Esophagus (tissue), 2 donors: ENCODE results near the gene CHL1. TPM values are rescaled to one million over a fixed set of nuclear protein-coding genes. Genes with fewer than 3 reads are reported as not detected.

Source experiments
- H3K27ac ChIP-seq, 2 donors: one replicate each; pipeline ENCODE4 v1.5.1; 2013; ENCODE audit warnings: low read depth in 2 of 2, mild to moderate bottlenecking in 2 of 2, inconsistent platforms in 1 of 2, low read length in 1 of 2, moderate library complexity in 1 of 2
- H3K27me3 ChIP-seq, 2 donors: one replicate each; pipeline ENCODE4 v1.6.1; 2013; ENCODE audit warnings: low read length in 2 of 2, control low read depth in 1 of 2, mild to moderate bottlenecking in 1 of 2; ENCODE audit not compliant: insufficient read depth in 2 of 2, control insufficient read depth in 1 of 2
- H3K36me3 ChIP-seq, 2 donors: one replicate each; pipeline ENCODE4 v1.6.1; 2013; ENCODE audit warnings: low read length in 1 of 2; ENCODE audit not compliant: control insufficient read depth in 2 of 2, insufficient read depth in 2 of 2
- H3K4me1 ChIP-seq, 2 donors: one replicate each; pipeline ENCODE4 v1.6.1; 2013; ENCODE audit warnings: low read length in 1 of 2; ENCODE audit not compliant: control insufficient read depth in 2 of 2, insufficient read depth in 2 of 2
- H3K4me3 ChIP-seq, 2 donors: one replicate each; pipeline ENCODE4 v1.5.1; 2013; ENCODE audit warnings: low read length in 2 of 2, mild to moderate bottlenecking in 2 of 2, low read depth in 1 of 2, moderate library complexity in 1 of 2
- H3K9me3 ChIP-seq, 2 donors: one replicate each; pipeline ENCODE4 v1.6.1; 2013; ENCODE audit warnings: mild to moderate bottlenecking in 2 of 2, low read depth in 1 of 2, low read length in 1 of 2, moderate library complexity in 1 of 2; ENCODE audit not compliant: control insufficient read depth in 2 of 2, insufficient read depth in 1 of 2
- WGBS, 2 donors: extraction: QIAGEN DNeasy Blood & Tissue Kit; methylation state at CpG; one replicate each; pipeline ENCODE4 v1.1.7; 2013; 5-methylcytosine and 5-hydroxymethylcytosine counted together
- polyA plus RNA-seq, 2 donors: library from polyadenylated mRNA; stranded (reverse); fragments of 200-250 nt; gene quantifications; one replicate each; pipeline ENCODE4 v1.2.3, GENCODE V29; 2013
- donor health status: healthy with polysubstance abuse.
- donor health status: Bipolar disorder and iron deficiency.

Gene CHL1
- polyA plus RNA-seq, 2 donors, result 2.3 to 3.4 TPM

- H3K9me3 ChIP-seq, result no peaks in the 10 kb centered on the region
- H3K27me3 ChIP-seq, result no peaks in the 10 kb centered on the region
- peaks cover 0 to 9% of the 10 kb centered on the region in 2 donors for H3K4me1 ChIP-seq
- no peak overlapping the region for H3K27ac ChIP-seq
- no peak overlapping the region for H3K4me3 ChIP-seq
- WGBS, 2 donors, result 67% methylated on average over 3 of the region's 3 CpGs
- H3K36me3 ChIP-seq, result no peaks in the 10 kb centered on the region
These were observed 2.1 kb upstream of the CHL1 start for GRCh38 chr3:194421-194820.

- Histone ChIP-seq H3K27ac (no peak overlapping the region), H3K4me3 (no peak overlapping the region), H3K36me3 (no peaks in the 10 kb centered on the region), H3K4me1 (peaks cover 0 to 9% of the 10 kb centered on the region in 2 donors), H3K27me3 (no peaks in the 10 kb centered on the region), H3K9me3 (no peaks in the 10 kb centered on the region)
- 33 to 38% methylated on average over 6 of the region's 6 CpGs for WGBS, 2 donors
These were observed 897 bp upstream of the CHL1 start for GRCh38 chr3:195666-196065.

GRCh38 chr3:197149-197827 is 725 bp downstream of the CHL1 start:
- no peaks in the 10 kb centered on the region for H3K9me3 ChIP-seq
- H3K4me3 ChIP-seq, result peak overlapping the region; percentile 58 to 64
- H3K36me3 ChIP-seq, result no peaks in the 10 kb centered on the region
- 2 to 4% methylated on average over 42 to 56 of the region's 56 CpGs for WGBS, 2 donors
- peaks cover 0 to 9% of the 10 kb centered on the region in 2 donors for H3K4me1 ChIP-seq
- H3K27me3 ChIP-seq, result no peaks in the 10 kb centered on the region
- H3K27ac ChIP-seq, result no peak overlapping the region

DNA sequence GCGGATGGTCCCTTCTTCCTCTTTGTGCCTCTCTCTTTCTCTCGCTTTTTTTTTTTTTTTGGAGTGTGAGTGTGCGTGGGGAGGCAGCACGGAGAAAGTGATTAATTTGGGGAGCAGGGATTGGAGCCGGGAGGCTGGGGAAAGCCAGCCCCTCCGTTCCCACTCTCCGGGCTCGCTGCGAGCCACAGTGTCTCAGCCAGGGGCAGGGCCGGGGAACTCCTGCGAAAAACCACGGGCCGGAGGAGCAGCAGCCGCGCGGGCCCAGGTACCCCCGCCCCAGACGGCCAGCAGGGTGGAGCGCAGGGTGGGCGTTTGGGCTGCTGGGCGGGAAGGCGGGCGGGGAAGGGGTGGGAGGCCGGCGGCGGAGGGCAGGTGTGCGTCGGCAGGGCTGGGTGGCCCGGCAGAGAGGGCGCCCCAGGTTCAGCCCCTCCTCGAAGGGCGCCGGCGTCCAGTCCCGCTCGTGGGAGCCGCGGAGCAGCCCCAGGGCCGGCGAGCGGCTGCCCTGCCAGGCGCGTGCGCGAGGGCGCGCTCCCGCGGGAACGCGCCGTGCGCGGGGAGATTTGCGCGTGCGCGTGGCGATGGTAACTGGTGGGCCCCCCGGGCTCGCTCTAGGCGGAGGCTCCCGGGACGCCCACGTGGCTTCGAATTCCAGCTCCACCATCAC is 1.4 kb downstream of the CHL1 start:
- Histone ChIP-seq H3K4me1 (peaks cover 0 to 9% of the 10 kb centered on the region in 2 donors), H3K4me3 (peak overlapping the region; percentile 58 to 64), H3K27me3 (no peaks in the 10 kb centered on the region), H3K27ac (no peak overlapping the region), H3K36me3 (no peaks in the 10 kb centered on the region), H3K9me3 (no peaks in the 10 kb centered on the region)
- WGBS, 2 donors, result 4% methylated on average over 54 to 66 of the region's 66 CpGs

GRCh38 chr3:199835-200234 is 3.3 kb downstream of the CHL1 start:
- 89 to 97% methylated on average over 2 of the region's 2 CpGs for WGBS, 2 donors
- peaks cover 0 to 9% of the 10 kb centered on the region in 2 donors for H3K4me1 ChIP-seq
- no peaks in the 10 kb centered on the region for H3K36me3 ChIP-seq
- H3K4me3 ChIP-seq, result no peak overlapping the region
- H3K27ac ChIP-seq, result no peak overlapping the region
- no peaks in the 10 kb centered on the region for H3K27me3 ChIP-seq
- no peaks in the 10 kb centered on the region for H3K9me3 ChIP-seq

GRCh38 chr3:200758-201325 is 4.3 kb downstream of the CHL1 start:
- Histone ChIP-seq H3K27ac (no peak overlapping the region), H3K4me1 (peaks cover 0 to 9% of the 10 kb centered on the region in 2 donors), H3K4me3 (no peak overlapping the region), H3K9me3 (no peaks in the 10 kb centered on the region), H3K27me3 (no peaks in the 10 kb centered on the region), H3K36me3 (no peaks in the 10 kb centered on the region)
- 59 to 71% methylated on average over 4 of the region's 4 CpGs for WGBS, 2 donors

- no peak overlapping the region for H3K4me3 ChIP-seq
- H3K36me3 ChIP-seq, result no peaks in the 10 kb centered on the region
- H3K27me3 ChIP-seq, result no peaks in the 10 kb centered on the region
- 75 to 79% methylated on average over 2 of the region's 2 CpGs for WGBS, 2 donors
- H3K9me3 ChIP-seq, result no peaks in the 10 kb centered on the region
- no peaks in the 10 kb centered on the region for H3K4me1 ChIP-seq
- no peak overlapping the region for H3K27ac ChIP-seq
These were observed 7.5 kb downstream of the CHL1 start for GRCh38 chr3:204102-204501.

DNA sequence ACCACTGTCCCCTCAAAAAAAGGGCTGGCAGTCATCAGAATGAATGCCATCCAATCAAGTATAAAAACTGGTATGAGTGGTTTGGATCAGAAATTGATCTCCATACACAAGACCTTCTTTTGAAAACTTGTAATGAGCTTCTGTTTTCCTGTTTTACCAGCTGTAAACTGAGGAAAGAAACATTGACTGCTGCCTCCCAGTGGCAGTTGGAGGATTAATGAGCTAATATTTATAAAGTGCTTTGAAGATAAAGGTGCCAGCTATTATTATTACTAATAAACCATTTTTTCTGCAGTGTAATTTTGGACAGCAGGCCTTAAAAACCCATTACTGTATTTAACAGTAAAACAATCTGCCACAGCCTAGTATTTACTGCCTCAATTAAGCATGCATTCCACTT is 11.4 kb downstream of the CHL1 start:
- no peaks in the 10 kb centered on the region for H3K36me3 ChIP-seq
- H3K27me3 ChIP-seq, result no peaks in the 10 kb centered on the region
- H3K27ac ChIP-seq, result no peak overlapping the region

DNA sequence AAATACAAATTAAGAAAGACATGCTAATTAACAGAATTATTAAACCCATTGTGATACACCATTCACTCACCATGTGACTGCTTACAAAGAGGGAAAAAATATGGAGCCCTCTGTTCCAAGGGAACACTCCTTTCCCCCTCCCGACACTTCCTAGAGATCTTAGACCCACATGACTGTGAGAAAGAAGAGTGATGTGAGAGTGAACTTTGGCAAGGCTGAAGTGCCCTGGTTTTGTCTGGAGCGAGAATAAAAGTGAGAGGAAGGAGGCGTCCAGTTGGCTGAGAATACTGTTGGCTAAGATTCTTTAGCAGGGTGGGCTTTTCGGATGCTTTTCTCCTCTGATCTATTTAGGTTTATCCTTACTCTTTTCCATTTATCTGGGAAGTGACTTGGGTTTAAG is 14.1 kb downstream of the CHL1 start:
- no peaks in the 10 kb centered on the region for H3K9me3 ChIP-seq
- H3K36me3 ChIP-seq, result no peaks in the 10 kb centered on the region
- 78 to 81% methylated on average over 4 of the region's 4 CpGs for WGBS, 2 donors
- H3K4me3 ChIP-seq, result no peak overlapping the region
- no peaks in the 10 kb centered on the region for H3K27me3 ChIP-seq
- H3K4me1 ChIP-seq, result no peaks in the 10 kb centered on the region
- H3K27ac ChIP-seq, result no peak overlapping the region

More for the DNA sequence above, 11.4 kb downstream of the CHL1 start:
- no peaks in the 10 kb centered on the region for H3K4me1 ChIP-seq
- H3K9me3 ChIP-seq, result no peaks in the 10 kb centered on the region
- H3K4me3 ChIP-seq, result no peak overlapping the region
